Nephron progenitor cell (in vitro differentiated cells): ENCODE measurements around the gene GRM7.

Experiments
- DNase-seq: peaks from one replicate; pipeline ENCODE4 v3.0.0; 2021
- H3K27ac Mint-ChIP-seq: 2 replicates; pipeline ENCODE4 v1.8.0; 2021; ENCODE audit warnings: mild to moderate bottlenecking, moderate library complexity, mixed read lengths
- H3K27me3 Mint-ChIP-seq: 2 replicates; pipeline ENCODE4 v1.8.0; 2021; ENCODE audit warnings: mild to moderate bottlenecking, low read depth, mixed read lengths; ENCODE audit not compliant: poor library complexity
- H3K36me3 Mint-ChIP-seq: 2 replicates; pipeline ENCODE4 v1.8.0; 2021; ENCODE audit warnings: low read depth, mixed read lengths
- H3K4me1 Mint-ChIP-seq: 2 replicates; pipeline ENCODE4 v1.8.0; 2021; ENCODE audit warnings: mixed read lengths
- H3K4me3 Mint-ChIP-seq: 2 replicates; pipeline ENCODE4 v1.8.0; 2021; ENCODE audit warnings: mild to moderate bottlenecking, moderate library complexity, mixed read lengths
- H3K9me3 Mint-ChIP-seq: 2 replicates; pipeline ENCODE4 v1.8.0; 2021; ENCODE audit warnings: mild to moderate bottlenecking, moderate library complexity, mixed read lengths
- TF ChIP-seq, protein P1 (sequence below): fragments of 200-600 bp; sonication (generic); IDR thresholded peaks from 2 replicates; pipeline ENCODE4 v1.5.0; 2021; ENCODE audit warnings: antibody characterized with exemption

Gene GRM7

DNA sequence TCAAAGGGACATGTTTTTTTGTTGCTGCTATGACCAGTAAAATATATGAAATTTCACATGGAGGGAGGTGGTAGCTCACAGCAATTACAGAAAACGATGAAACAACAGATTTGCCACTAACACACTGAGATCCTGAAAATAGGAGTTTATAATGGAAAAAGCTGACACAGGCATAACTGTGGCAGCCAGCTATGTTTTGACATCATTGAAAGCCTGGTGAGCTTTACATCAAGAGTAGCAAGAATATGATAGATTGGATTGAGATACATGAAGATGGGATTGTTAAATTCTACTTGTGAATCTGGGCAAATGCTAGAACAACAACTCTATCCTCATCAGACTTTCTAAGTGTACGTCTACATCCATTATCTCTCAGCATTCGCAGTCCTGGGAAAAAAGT lies 760.7 kb downstream of the GRM7 start:
- no peak overlapping the region for H3K27ac Mint-ChIP-seq
- no peaks in the 10 kb centered on the region for H3K4me1 Mint-ChIP-seq
- H3K4me3 Mint-ChIP-seq: no peak overlapping the region
- H3K27me3 Mint-ChIP-seq: peaks cover 4% of the 10 kb centered on the region
- DNase-seq: no peak
- TF ChIP-seq, protein P1, sequence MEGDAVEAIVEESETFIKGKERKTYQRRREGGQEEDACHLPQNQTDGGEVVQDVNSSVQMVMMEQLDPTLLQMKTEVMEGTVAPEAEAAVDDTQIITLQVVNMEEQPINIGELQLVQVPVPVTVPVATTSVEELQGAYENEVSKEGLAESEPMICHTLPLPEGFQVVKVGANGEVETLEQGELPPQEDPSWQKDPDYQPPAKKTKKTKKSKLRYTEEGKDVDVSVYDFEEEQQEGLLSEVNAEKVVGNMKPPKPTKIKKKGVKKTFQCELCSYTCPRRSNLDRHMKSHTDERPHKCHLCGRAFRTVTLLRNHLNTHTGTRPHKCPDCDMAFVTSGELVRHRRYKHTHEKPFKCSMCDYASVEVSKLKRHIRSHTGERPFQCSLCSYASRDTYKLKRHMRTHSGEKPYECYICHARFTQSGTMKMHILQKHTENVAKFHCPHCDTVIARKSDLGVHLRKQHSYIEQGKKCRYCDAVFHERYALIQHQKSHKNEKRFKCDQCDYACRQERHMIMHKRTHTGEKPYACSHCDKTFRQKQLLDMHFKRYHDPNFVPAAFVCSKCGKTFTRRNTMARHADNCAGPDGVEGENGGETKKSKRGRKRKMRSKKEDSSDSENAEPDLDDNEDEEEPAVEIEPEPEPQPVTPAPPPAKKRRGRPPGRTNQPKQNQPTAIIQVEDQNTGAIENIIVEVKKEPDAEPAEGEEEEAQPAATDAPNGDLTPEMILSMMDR: no peak
- H3K9me3 Mint-ChIP-seq: no peaks in the 10 kb centered on the region
- no peaks in the 10 kb centered on the region for H3K36me3 Mint-ChIP-seq

DNA sequence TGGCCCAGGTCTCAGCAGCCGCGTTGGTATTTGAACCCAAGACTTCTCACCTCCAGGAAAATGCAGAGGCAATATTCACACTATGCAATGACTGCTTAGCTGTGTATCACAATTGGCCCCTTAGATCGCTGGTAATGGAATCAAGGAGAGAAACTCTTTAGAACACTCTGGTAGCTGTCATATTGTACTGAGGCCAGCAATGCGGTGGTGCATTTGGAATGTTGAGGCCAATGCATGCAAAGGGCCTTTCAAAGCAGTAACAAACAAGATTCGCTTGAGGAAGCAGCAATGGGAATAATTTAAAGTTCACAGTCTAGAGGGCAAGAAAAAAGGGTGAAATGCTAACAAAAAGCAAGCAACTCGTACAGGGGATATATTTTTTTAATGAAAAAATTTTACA lies 764.1 kb downstream of the GRM7 start:
- no peaks in the 10 kb centered on the region for H3K4me1 Mint-ChIP-seq
- no peak for DNase-seq

DNA sequence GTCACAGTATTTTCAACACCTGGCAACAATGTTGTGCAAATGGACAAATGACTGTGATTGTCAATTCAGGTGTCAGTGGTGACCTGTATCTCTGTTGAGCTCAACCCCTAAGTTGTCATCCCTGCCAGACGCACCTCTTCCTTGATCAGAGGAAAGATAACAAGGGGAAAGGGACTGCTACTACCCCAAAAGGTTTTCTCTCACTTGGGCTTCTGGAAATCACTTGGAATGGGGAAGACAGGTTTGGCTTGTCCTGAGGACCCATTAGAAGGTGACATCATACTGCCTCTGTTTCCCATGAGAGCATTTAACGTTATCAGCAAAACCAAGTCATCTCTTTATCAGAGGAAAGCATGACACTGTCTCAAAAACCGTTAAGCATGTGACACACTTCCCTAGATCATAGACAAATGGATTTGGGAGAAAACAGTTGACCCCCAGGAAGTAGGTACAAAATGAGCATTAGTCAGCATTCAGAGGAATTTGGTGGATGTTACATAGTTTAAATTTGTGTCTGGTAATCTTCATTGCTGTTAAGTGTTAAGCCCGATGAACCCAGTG lies 769.5 kb downstream of the GRM7 start:
- no peaks in the 10 kb centered on the region for H3K36me3 Mint-ChIP-seq
- H3K9me3 Mint-ChIP-seq: no peaks in the 10 kb centered on the region
- TF ChIP-seq, protein P1: no peak
- H3K27me3 Mint-ChIP-seq: peaks cover 3% of the 10 kb centered on the region
- H3K27ac Mint-ChIP-seq: no peak overlapping the region
- no peaks in the 10 kb centered on the region for H3K4me1 Mint-ChIP-seq
- H3K4me3 Mint-ChIP-seq: no peak overlapping the region
- no peak for DNase-seq

More for the DNA sequence above, 764.1 kb downstream of the GRM7 start:
- Mint-ChIP-seq H3K27me3 (peaks cover 4% of the 10 kb centered on the region), H3K9me3 (no peaks in the 10 kb centered on the region), H3K36me3 (no peaks in the 10 kb centered on the region), H3K4me3 (no peak overlapping the region), H3K27ac (no peak overlapping the region)
- TF ChIP-seq, protein P1: no peak

DNA sequence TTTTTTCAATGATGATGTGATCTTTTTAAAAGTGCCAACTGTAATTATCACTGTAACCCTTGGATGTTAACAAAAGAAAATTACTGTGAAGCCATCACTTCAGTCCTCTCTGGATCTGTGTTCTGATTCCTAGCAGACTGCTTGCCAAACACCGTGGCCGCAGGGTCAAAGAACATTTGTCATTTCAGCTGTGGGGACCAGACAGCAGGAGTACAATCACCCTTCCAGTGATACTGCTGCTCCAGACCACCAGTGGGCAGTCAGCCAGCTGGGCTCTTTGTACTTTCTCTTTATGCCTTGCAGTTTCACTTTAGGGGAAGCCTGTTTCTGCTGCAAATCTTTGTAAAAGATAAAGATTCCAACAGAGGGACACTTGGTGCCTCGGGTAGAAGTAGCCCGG lies 770.0 kb downstream of the GRM7 start:
- H3K4me1 Mint-ChIP-seq: no peaks in the 10 kb centered on the region
- H3K4me3 Mint-ChIP-seq: no peak overlapping the region
- no peaks in the 10 kb centered on the region for H3K9me3 Mint-ChIP-seq
- no peak for DNase-seq
- TF ChIP-seq, protein P1: no peak
- H3K27ac Mint-ChIP-seq: no peak overlapping the region
- peaks cover 3% of the 10 kb centered on the region for H3K27me3 Mint-ChIP-seq
- H3K36me3 Mint-ChIP-seq: no peaks in the 10 kb centered on the region

DNA sequence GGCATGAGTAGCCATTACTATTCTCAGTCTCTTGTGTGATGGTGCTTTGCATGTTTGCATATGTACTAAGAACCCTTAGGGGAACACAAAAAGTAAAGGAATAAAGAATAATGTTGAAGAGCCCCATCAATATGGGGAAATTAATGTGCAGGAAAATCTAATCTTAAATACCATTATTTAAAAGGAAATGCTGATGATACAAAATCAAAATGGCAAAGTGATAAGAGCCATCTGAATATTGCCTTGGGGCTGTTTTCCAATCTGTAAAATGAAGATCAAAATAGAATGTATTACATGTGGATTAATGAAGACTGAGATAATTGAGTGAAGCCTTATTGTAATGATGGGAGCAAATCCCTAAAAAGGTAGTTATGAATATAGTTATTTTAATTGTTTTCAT lies 771.4 kb downstream of the GRM7 start:
- Mint-ChIP-seq H3K27ac (no peak overlapping the region), H3K27me3 (peaks cover 3% of the 10 kb centered on the region), H3K9me3 (no peaks in the 10 kb centered on the region), H3K4me3 (no peak overlapping the region), H3K36me3 (no peaks in the 10 kb centered on the region), H3K4me1 (no peaks in the 10 kb centered on the region)
- no peak for DNase-seq
- TF ChIP-seq, protein P1: no peak

DNA sequence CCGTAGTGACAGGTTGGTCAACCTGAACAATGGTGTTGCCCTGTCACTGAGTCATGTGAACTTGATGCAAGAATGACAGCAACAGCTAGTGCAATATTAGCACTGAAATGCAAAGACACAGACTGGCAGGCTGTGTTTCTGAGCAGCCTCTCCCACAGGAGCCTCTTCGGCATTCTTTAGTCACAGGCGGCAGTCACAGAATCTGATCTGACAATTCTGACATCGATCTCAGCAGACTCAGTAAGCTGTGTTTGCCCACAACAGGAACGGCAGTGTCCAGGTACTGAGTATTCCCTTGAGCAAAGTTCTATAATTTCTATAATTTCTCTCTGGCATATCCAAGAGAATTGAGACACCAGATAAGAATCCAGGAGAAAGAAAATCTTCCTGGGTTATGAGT lies 776.8 kb downstream of the GRM7 start:
- Mint-ChIP-seq H3K27ac (no peak overlapping the region), H3K4me1 (no peaks in the 10 kb centered on the region), H3K36me3 (no peaks in the 10 kb centered on the region), H3K27me3 (peaks cover 5% of the 10 kb centered on the region), H3K4me3 (no peak overlapping the region), H3K9me3 (no peaks in the 10 kb centered on the region)
- no peak for DNase-seq
- TF ChIP-seq, protein P1: no peak
